Stimulated activated CD8-positive, alpha-beta memory T cell treated with anti-CD3 and anti-CD28 coated beads, Interleukin-4, amount 100 ng/mL, for 48 hours (primary cell): ENCODE measurements around the gene ST7L.

ENCODE experiments used
- DNase-seq: peaks from one replicate; pipeline ENCODE4 v3.0.0-alpha.2; 2020

ST7L gene

GRCh38 chr1:112478314-112478713, 140.6 kb downstream of the ST7L start:
- DNase-seq, result no peak

- no peak for DNase-seq
Measured at GRCh38 chr1:112477550-112477949, 141.4 kb downstream of the ST7L start.
